Testis (tissue), 3 donors: ENCODE measurements around the gene NOL4L. TPM values are rescaled to one million over a fixed set of nuclear protein-coding genes. Genes with fewer than 3 reads are reported as not detected.

ENCODE experiments used
- DNase-seq: peaks from one replicate; pipeline ENCODE4 v3.0.0-alpha.2; 2019
- H3K27ac ChIP-seq, 2 donors: fragments of 200-600 bp; sonication (generic); one replicate each; pipeline ENCODE4 v1.5.1; 2019
- H3K27me3 ChIP-seq: fragments of 200-600 bp; sonication (generic); one replicate; pipeline ENCODE4 v1.5.1; 2019
- H3K36me3 ChIP-seq: fragments of 200-600 bp; sonication (generic); one replicate; pipeline ENCODE4 v1.5.1; 2017; ENCODE audit warnings: low read depth; ENCODE audit errors: missing control alignments
- H3K4me1 ChIP-seq: fragments of 200-600 bp; sonication (generic); one replicate; pipeline ENCODE4 v1.5.1; 2019
- H3K4me3 ChIP-seq, 2 donors: fragments of 200-600 bp; sonication (generic); one replicate each; pipeline ENCODE4 v1.5.1; 2017 to 2019
- H3K9me3 ChIP-seq: fragments of 200-600 bp; sonication (generic); one replicate; pipeline ENCODE4 v1.5.1; 2017
- POLR2A ChIP-seq: fragments of 450-650 bp; IDR thresholded peaks from one replicate; pipeline ENCODE4 v1.6.1; 2017; ENCODE audit warnings: antibody characterized with exemption, mild to moderate bottlenecking, moderate library complexity
- WGBS, 2 donors: methylation state at CpG; one replicate each; pipeline ENCODE4 v1.1.5; 2018; 5-methylcytosine and 5-hydroxymethylcytosine counted together
- intact Hi-C: fragments of 100-400 bp; cut with DNase I; formaldehyde crosslinking; loops from one replicate; pipeline ENCODE4 v1.15.1; 2023; ENCODE audit warnings: low total_unique reads
- polyA plus RNA-seq: library from polyadenylated mRNA; stranded (reverse); fragments of 350-450 nt; fragmentation: Illumina TruSeq; extraction: RNeasy Lipid Tissue Mini Kit (QIAGEN cat#74804); gene quantifications from one replicate; pipeline ENCODE4 v1.2.3, GENCODE V29; 2014; ENCODE audit warnings: low read depth, low replicate concordance; ENCODE audit not compliant: insufficient read depth
- total RNA-seq, 2 donors: library from RNA; depleted of rRNA; stranded (reverse); fragments of >200 nt; gene quantifications; one replicate each; pipeline ENCODE4 v1.2.3, GENCODE V29; 2016
- TF ChIP-seq, protein P1 (sequence below), 3 experiments: fragments of 450-650 bp in 2 of 3; fragments of 200-600 bp in 1 of 3; sonication (generic) in 1 of 3; IDR thresholded peaks; one replicate each; pipeline ENCODE4 v1.5.1; 2016 to 2019; ENCODE audit warnings: antibody characterized with exemption in 3 of 3, mild to moderate bottlenecking in 2 of 3, moderate library complexity in 1 of 3

Gene NOL4L
- total and polyA plus RNA-seq, 3 donors from 2014 or later, result 100.0 to 129 (median 115) TPM

DNA sequence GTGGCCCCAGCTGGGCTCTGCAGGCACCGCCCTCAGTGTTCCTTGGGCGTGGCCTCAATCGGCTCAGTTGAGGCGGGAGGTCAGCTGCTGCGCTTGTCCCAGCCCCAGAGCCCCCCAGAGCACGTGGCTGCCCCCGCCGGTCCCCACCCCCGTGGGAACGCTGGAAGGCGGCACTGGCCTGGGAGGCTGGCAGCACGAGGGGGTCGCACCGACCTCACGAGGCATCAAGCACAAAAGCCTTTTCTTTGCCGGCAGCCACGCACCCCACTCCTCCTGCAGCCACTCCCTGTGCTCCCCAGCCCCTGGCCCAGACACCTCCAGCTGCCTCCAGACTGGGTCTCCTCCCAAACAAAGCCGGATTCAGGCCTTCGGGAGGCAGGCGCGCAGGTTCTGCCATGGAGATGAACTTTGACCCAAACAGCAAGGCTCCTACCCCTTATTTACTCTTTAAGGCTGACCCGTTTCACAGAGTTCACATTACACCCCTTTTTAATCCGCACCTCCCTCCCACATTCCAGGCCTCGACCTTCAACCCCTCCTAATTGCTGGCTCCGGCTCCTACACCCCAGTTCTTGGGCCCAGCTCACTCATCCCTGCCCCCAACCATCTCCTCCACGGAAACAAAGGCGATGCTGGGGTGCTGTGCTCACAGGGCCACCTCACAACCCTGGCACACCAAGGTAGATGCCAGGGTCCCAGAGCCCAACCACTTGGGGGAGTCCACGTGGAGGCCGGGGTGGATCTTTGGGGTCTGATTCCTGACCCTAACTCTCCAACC is 111.7 kb downstream of the NOL4L start:
- H3K4me1 ChIP-seq, result peaks cover 52% of the 10 kb centered on the region
- intact Hi-C loops, result loop anchor here (10.0 kb wide), 1 partner anchor 139 kb away; no protein-coding TSS in a partner anchor
- H3K27me3 ChIP-seq, result no peaks in the 10 kb centered on the region
- TF ChIP-seq, protein P1, sequence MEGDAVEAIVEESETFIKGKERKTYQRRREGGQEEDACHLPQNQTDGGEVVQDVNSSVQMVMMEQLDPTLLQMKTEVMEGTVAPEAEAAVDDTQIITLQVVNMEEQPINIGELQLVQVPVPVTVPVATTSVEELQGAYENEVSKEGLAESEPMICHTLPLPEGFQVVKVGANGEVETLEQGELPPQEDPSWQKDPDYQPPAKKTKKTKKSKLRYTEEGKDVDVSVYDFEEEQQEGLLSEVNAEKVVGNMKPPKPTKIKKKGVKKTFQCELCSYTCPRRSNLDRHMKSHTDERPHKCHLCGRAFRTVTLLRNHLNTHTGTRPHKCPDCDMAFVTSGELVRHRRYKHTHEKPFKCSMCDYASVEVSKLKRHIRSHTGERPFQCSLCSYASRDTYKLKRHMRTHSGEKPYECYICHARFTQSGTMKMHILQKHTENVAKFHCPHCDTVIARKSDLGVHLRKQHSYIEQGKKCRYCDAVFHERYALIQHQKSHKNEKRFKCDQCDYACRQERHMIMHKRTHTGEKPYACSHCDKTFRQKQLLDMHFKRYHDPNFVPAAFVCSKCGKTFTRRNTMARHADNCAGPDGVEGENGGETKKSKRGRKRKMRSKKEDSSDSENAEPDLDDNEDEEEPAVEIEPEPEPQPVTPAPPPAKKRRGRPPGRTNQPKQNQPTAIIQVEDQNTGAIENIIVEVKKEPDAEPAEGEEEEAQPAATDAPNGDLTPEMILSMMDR (IDR thresholded peaks at IDR 0.05), result no peak
- TF ChIP-seq POLR2A, result no peak
- H3K27ac ChIP-seq, result peak overlapping the region; percentile 45 to 60
- H3K4me3 ChIP-seq, result no peak overlapping the region
- H3K36me3 ChIP-seq, result no peaks in the 10 kb centered on the region
- 61 to 80% methylated on average over 17 to 29 of the region's 29 CpGs for WGBS, 2 donors
- no peaks in the 10 kb centered on the region for H3K9me3 ChIP-seq
- DNase-seq, result no peak

DNA sequence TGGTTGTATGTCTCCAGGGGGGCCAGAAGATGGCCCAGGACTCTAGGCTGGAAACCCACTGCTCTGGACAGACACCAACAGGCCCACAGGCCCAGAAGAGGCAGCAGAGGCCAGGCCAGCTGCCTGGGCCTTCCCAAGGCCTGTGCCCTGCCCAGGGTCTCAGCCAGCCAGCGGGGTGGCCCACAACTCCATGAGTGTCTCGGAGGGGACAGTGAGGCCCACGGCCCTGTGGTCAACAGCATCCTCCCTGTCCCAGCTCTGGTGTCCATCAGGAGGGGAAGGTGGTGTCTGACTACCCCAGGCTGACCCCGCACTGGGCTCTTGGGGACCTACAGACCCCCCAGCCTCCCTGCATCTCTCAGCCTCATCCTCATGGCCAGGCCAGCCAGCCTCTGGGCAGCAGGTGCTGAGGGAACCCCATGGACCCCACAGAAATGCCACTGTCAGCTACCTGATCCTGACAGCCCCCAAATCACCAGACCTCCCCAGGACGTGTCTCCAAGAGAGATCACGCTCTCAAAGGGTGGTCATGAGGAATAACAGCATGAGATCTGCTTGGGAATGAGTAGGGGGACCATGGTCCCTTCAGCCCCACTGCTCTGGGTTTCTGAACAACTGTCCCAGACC is 112.4 kb downstream of the NOL4L start:
- WGBS, 2 donors, result 92% methylated on average over 6 of the region's 6 CpGs; no CpG with 5 or more reads in 1 of the 2 donors
- TF ChIP-seq, protein P1 (IDR thresholded peaks at IDR 0.05), result no peak
- no peak for TF ChIP-seq POLR2A
- Histone ChIP-seq H3K36me3 (no peaks in the 10 kb centered on the region), H3K4me3 (no peak overlapping the region), H3K9me3 (no peaks in the 10 kb centered on the region), H3K27me3 (no peaks in the 10 kb centered on the region), H3K27ac (peak overlapping the region; percentile 45 to 60), H3K4me1 (peaks cover 54% of the 10 kb centered on the region)
- no peak for DNase-seq
- intact Hi-C loops, result loop anchor here (10.0 kb wide), 1 partner anchor 138 kb away; no protein-coding TSS in a partner anchor

- Histone ChIP-seq H3K36me3 (no peaks in the 10 kb centered on the region), H3K4me3 (no peak overlapping the region), H3K27ac (no peak overlapping the region), H3K9me3 (no peaks in the 10 kb centered on the region), H3K27me3 (no peaks in the 10 kb centered on the region), H3K4me1 (peaks cover 50% of the 10 kb centered on the region)
- DNase-seq, result no peak
- WGBS, 2 donors, result 79 to 83% methylated on average over 2 to 9 of the region's 9 CpGs
- TF ChIP-seq, protein P1 (IDR thresholded peaks at IDR 0.05), result no peak
- TF ChIP-seq POLR2A, result no peak
- intact Hi-C loops, result loop anchor here (10.0 kb wide), 1 partner anchor 136 kb away; no protein-coding TSS in a partner anchor
These were observed 114.2 kb downstream of the NOL4L start for GRCh38 chr20:32470940-32471339.

- intact Hi-C loops, result loop anchor here (10.0 kb wide), 1 partner anchor 135 kb away; no protein-coding TSS in a partner anchor
- DNase-seq, result no peak
- Histone ChIP-seq H3K9me3 (no peaks in the 10 kb centered on the region), H3K4me3 (no peak overlapping the region), H3K36me3 (no peaks in the 10 kb centered on the region), H3K27me3 (no peaks in the 10 kb centered on the region), H3K27ac (no peak overlapping the region), H3K4me1 (peaks cover 50% of the 10 kb centered on the region)
- 73 to 81% methylated on average over 17 to 27 of the region's 27 CpGs for WGBS, 2 donors
- TF ChIP-seq, protein P1 (IDR thresholded peaks at IDR 0.05), result no peak
- TF ChIP-seq POLR2A, result no peak
These were observed 114.9 kb downstream of the NOL4L start for GRCh38 chr20:32470025-32470861.
